IPS-11a (cell line): ENCODE measurements around the gene ABCG5.

ENCODE experiments used
- H3K4me3 ChIP-seq: one replicate; pipeline ENCODE4 v1.5.1; 2013; ENCODE audit warnings: low read depth, low read length, control low read depth

ABCG5 gene

GRCh38 chr2:43810888-43811287 is 27.8 kb downstream of the ABCG5 start:
- no peak overlapping the region for H3K4me3 ChIP-seq

GRCh38 chr2:43810452-43810851 is 28.2 kb downstream of the ABCG5 start:
- H3K4me3 ChIP-seq = no peak overlapping the region

GRCh38 chr2:43806719-43807031 is 32.0 kb downstream of the ABCG5 start:
- H3K4me3 ChIP-seq = no peak overlapping the region

- no peak overlapping the region for H3K4me3 ChIP-seq
Measured at GRCh38 chr2:43803113-43803512, 35.5 kb downstream of the ABCG5 start.

GRCh38 chr2:43802135-43802534 is 36.5 kb downstream of the ABCG5 start:
- no peak overlapping the region for H3K4me3 ChIP-seq

GRCh38 chr2:43800894-43801293 is 37.7 kb downstream of the ABCG5 start:
- H3K4me3 ChIP-seq = no peak overlapping the region

- no peak overlapping the region for H3K4me3 ChIP-seq
Measured at GRCh38 chr2:43798300-43798699, 40.3 kb downstream of the ABCG5 start.

- H3K4me3 ChIP-seq = no peak overlapping the region
Measured at GRCh38 chr2:43796206-43796605, 42.4 kb downstream of the ABCG5 start.

- H3K4me3 ChIP-seq = no peak overlapping the region
Measured at GRCh38 chr2:43794956-43795355, 43.7 kb downstream of the ABCG5 start.

- no peak overlapping the region for H3K4me3 ChIP-seq
Measured at GRCh38 chr2:43792653-43793052, 46.0 kb downstream of the ABCG5 start.

GRCh38 chr2:43791035-43791765 is 47.4 kb downstream of the ABCG5 start:
- H3K4me3 ChIP-seq = no peak overlapping the region

GRCh38 chr2:43790147-43790546 is 48.5 kb downstream of the ABCG5 start:
- H3K4me3 ChIP-seq = no peak overlapping the region

- H3K4me3 ChIP-seq = no peak overlapping the region
Measured at GRCh38 chr2:43788646-43789045, 50.0 kb downstream of the ABCG5 start.

GRCh38 chr2:43787895-43788294 is 50.7 kb downstream of the ABCG5 start:
- no peak overlapping the region for H3K4me3 ChIP-seq

GRCh38 chr2:43778233-43778632 is 60.4 kb downstream of the ABCG5 start:
- no peak overlapping the region for H3K4me3 ChIP-seq

- H3K4me3 ChIP-seq = no peak overlapping the region
Measured at GRCh38 chr2:43777306-43777926, 61.2 kb downstream of the ABCG5 start.

GRCh38 chr2:43776324-43776723 is 62.3 kb downstream of the ABCG5 start:
- no peak overlapping the region for H3K4me3 ChIP-seq

- H3K4me3 ChIP-seq = peak overlapping the region; percentile 79
Measured at GRCh38 chr2:43774617-43775016, 64.0 kb downstream of the ABCG5 start.

- peak within 1 kb of the TSS; percentile 79 for H3K4me3 ChIP-seq
Measured at GRCh38 chr2:43773876-43774613, 64.6 kb downstream of the ABCG5 start, which contains the start of gene DYNC2LI1. DYNC2LI1 (plus strand) TSS chr2:43774039; CDS start chr2:43774139, 100 bp downstream.

- H3K4me3 ChIP-seq = no peak overlapping the region
Measured at GRCh38 chr2:43766006-43766405, 72.6 kb downstream of the ABCG5 start.

GRCh38 chr2:43764086-43764705 is 74.4 kb downstream of the ABCG5 start:
- H3K4me3 ChIP-seq = no peak overlapping the region

- no peak overlapping the region for H3K4me3 ChIP-seq
Measured at GRCh38 chr2:43763091-43763490, 75.5 kb downstream of the ABCG5 start.
